H4 (cell line): ENCODE measurements around the gene VPS36. TPM values are rescaled to one million over a fixed set of nuclear protein-coding genes. Genes with fewer than 3 reads are reported as not detected.
A peak's percentile ranks its signal among the peaks of the same experiment; 100 is the strongest.
"Not testable (repeated sequence)": the region's sequence is repeated elsewhere in the genome, so short reads cannot be mapped to it uniquely, and the experiment has no call there.

Experiments used
- DNase-seq: peaks from one replicate; pipeline ENCODE4 v3.0.0-alpha.2; 2015; ENCODE audit warnings: low spot score
- total RNA-seq: library from RNA; depleted of rRNA; stranded (reverse); fragments of >200 nt; shearing (Covaris generic); gene quantifications from 2 replicates; pipeline ENCODE4 v1.2.3, GENCODE V29; 2014; rRNA removed

The VPS36 gene
- total RNA-seq = 17.9 and 26.7 TPM in 2 replicates

GRCh38 chr13:52450012-52450792, at the start of gene VPS36:
TSS of gene VPS36 (minus strand) at chr13:52450634. CDS start at chr13:52450594, 40 bp downstream.
- peak; percentile 78 for DNase-seq

- not testable (repeated sequence) for DNase-seq
Observed at GRCh38 chr13:52497979-52498378, 47.5 kb upstream of the VPS36 start.

- DNase-seq = not testable (repeated sequence)
Observed at GRCh38 chr13:52494241-52494640, 43.8 kb upstream of the VPS36 start.

GRCh38 chr13:52491015-52491414, 40.6 kb upstream of the VPS36 start:
- not testable (repeated sequence) for DNase-seq

GRCh38 chr13:52488763-52489162, 38.3 kb upstream of the VPS36 start:
- DNase-seq = not testable (repeated sequence)

- DNase-seq = not testable (repeated sequence)
Observed at GRCh38 chr13:52487078-52487477, 36.6 kb upstream of the VPS36 start.

GRCh38 chr13:52480677-52481428, 30.4 kb upstream of the VPS36 start:
- not testable (repeated sequence) for DNase-seq

- DNase-seq = not testable (repeated sequence)
Observed at GRCh38 chr13:52468487-52468886, 18.1 kb upstream of the VPS36 start.

- DNase-seq = no peak
Observed at GRCh38 chr13:52463526-52463925, 13.1 kb upstream of the VPS36 start.

GRCh38 chr13:52461265-52461664, 10.8 kb upstream of the VPS36 start:
- DNase-seq = no peak

- no peak for DNase-seq
Observed at GRCh38 chr13:52459668-52460067, 9.2 kb upstream of the VPS36 start.

- DNase-seq = peak; percentile 34
Observed at GRCh38 chr13:52455677-52456041, 5.2 kb upstream of the VPS36 start.

- peak; percentile 90 for DNase-seq
Observed at GRCh38 chr13:52454820-52455676, 4.6 kb upstream of the VPS36 start, which contains the start of gene CKAP2. TSS of gene CKAP2 (plus strand) at chr13:52455478. CDS start at chr13:52455557, 79 bp downstream.

- DNase-seq = no peak
Observed at GRCh38 chr13:52454459-52454819, 4.0 kb upstream of the VPS36 start.

- no peak for DNase-seq
Observed at GRCh38 chr13:52452470-52452869, 2.0 kb upstream of the VPS36 start.

GRCh38 chr13:52451135-52451804, 836 bp upstream of the VPS36 start:
- no peak for DNase-seq

- DNase-seq = no peak
Observed at GRCh38 chr13:52450793-52451116, 321 bp upstream of the VPS36 start.

GRCh38 chr13:52449331-52450011, 963 bp downstream of the VPS36 start:
- DNase-seq = no peak

GRCh38 chr13:52447815-52448552, 2.5 kb downstream of the VPS36 start:
- no peak for DNase-seq

- DNase-seq = no peak
Observed at GRCh38 chr13:52447354-52447753, 3.1 kb downstream of the VPS36 start.
